Activated CD4-positive, CD25-positive, alpha-beta regulatory T cell (primary cell): ENCODE measurements around the gene CCNL2.
"Not testable (repeated sequence)": the region's sequence is repeated elsewhere in the genome, so short reads cannot be mapped to it uniquely, and the experiment has no call there.

ENCODE experiments used
- DNase-seq, 4 experiments: peaks; one replicate each; lab custom pipeline; 2025; lab: John Stamatoyannopoulos, UW

Gene CCNL2

GRCh38 chr1:1373051-1373814 lies 25.9 kb downstream of the CCNL2 start:
- DNase-seq = no peak

- DNase-seq = peak; percentile 59 to 75 (median 67)
These were observed 27.1 kb downstream of the CCNL2 start for GRCh38 chr1:1371746-1372711.

GRCh38 chr1:1371364-1371745 lies 27.8 kb downstream of the CCNL2 start:
- DNase-seq = no peak

- DNase-seq = no peak
These were observed 28.3 kb downstream of the CCNL2 start for GRCh38 chr1:1370771-1371300.

GRCh38 chr1:1370094-1370493 lies 29.0 kb downstream of the CCNL2 start:
- DNase-seq = not testable (repeated sequence)

GRCh38 chr1:1367315-1367714 lies 31.8 kb downstream of the CCNL2 start:
- no peak for DNase-seq

- no peak for DNase-seq
These were observed 32.5 kb downstream of the CCNL2 start for GRCh38 chr1:1366699-1367066.

GRCh38 chr1:1365875-1366698 lies 33.0 kb downstream of the CCNL2 start:
- no peak for DNase-seq

- DNase-seq = no peak
These were observed 34.9 kb downstream of the CCNL2 start for GRCh38 chr1:1364266-1364665.

- no peak for DNase-seq
These were observed 37.1 kb downstream of the CCNL2 start for GRCh38 chr1:1361982-1362423.

- no peak for DNase-seq
These were observed 37.7 kb downstream of the CCNL2 start for GRCh38 chr1:1361233-1361981.

- no peak for DNase-seq
These were observed 38.5 kb downstream of the CCNL2 start for GRCh38 chr1:1360506-1361169.

GRCh38 chr1:1359664-1360468 lies 39.3 kb downstream of the CCNL2 start:
- DNase-seq = no peak

GRCh38 chr1:1359308-1359663 lies 39.8 kb downstream of the CCNL2 start:
- no peak for DNase-seq

GRCh38 chr1:1358433-1359271 lies 40.5 kb downstream of the CCNL2 start, which contains the start of gene MXRA8:
Gene MXRA8, minus strand, starts transcription at chr1:1358555. Its CDS starts 51 bp downstream, at chr1:1358504.
- no peak for DNase-seq

GRCh38 chr1:1357871-1358432 lies 41.2 kb downstream of the CCNL2 start:
- DNase-seq = no peak

GRCh38 chr1:1356796-1357401 lies 42.2 kb downstream of the CCNL2 start:
- DNase-seq = no peak
